Heart left ventricle (tissue), 13 donors: ENCODE measurements around the gene FOXJ3.

Experiments
- POLR2A ChIP-seq, 2 donors: fragments of 450-650 bp; IDR thresholded peaks; one replicate each; pipeline ENCODE4 v1.6.1; 2017; ENCODE audit warnings: antibody characterized with exemption in 2 of 2, mild to moderate bottlenecking in 2 of 2, moderate library complexity in 2 of 2
- TF ChIP-seq, protein P1 (sequence below), 12 donors: fragments of 200-600 bp; sonication (generic) in 4 of 12; IDR thresholded peaks; one replicate each; pipeline versions ENCODE4 v1.5.0 to v1.8.0; 2018 to 2022; ENCODE audit warnings: antibody characterized with exemption in 12 of 12, mild to moderate bottlenecking in 5 of 12
- donor health status: ischemic (EF 13 %, LVEDD 7.1; RV severe dilation, severe dysfunction).
- donor health status: DM: no; HTN: yes; CAD: no.
- donor health status: DM: no; HTN: no; CAD: no.
- donor health status: ischemic (EF 25% LVEDD 6.9; RV normal size, moderate dysfunction).
- donor health status: ischemic (EF 25% LVEDD 5.7; RV mildly dilated, moderate dysfunction).
- donor health status: ischemic (EF 35%, LVEDD 5.7; RV mildly dilated, moderate dysfunction).
- donor health status: nonischemic (EF 11% LVEDD 7.7; RV severe dilation, severe dysfunction).
- donor health status: DM: yes; HTN: yes; CAD: no.
- donor health status: PGD.
- donor health status: ischemic (EF 29% LVEDD 5.4; RV normal size, mild dysfunction).
- donor health status: nonischemic (EF 23%, LVEDD 6.1; RV moderate dilation, normal function).

- no peak for TF ChIP-seq POLR2A (IDR thresholded peaks at IDR 0.05)
- TF ChIP-seq, protein P1, sequence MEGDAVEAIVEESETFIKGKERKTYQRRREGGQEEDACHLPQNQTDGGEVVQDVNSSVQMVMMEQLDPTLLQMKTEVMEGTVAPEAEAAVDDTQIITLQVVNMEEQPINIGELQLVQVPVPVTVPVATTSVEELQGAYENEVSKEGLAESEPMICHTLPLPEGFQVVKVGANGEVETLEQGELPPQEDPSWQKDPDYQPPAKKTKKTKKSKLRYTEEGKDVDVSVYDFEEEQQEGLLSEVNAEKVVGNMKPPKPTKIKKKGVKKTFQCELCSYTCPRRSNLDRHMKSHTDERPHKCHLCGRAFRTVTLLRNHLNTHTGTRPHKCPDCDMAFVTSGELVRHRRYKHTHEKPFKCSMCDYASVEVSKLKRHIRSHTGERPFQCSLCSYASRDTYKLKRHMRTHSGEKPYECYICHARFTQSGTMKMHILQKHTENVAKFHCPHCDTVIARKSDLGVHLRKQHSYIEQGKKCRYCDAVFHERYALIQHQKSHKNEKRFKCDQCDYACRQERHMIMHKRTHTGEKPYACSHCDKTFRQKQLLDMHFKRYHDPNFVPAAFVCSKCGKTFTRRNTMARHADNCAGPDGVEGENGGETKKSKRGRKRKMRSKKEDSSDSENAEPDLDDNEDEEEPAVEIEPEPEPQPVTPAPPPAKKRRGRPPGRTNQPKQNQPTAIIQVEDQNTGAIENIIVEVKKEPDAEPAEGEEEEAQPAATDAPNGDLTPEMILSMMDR (IDR thresholded peaks at IDR 0.05): no peak
These were observed 54.2 kb downstream of the FOXJ3 start for GRCh38 chr1:42280821-42281220.
